HK-2 (cell line): ENCODE results near the gene AGTRAP.

Source experiments
- DNase-seq: peaks from one replicate; pipeline ENCODE4 v3.0.0-alpha.2; 2018; ENCODE audit not compliant: unreplicated experiment

Gene AGTRAP

DNA sequence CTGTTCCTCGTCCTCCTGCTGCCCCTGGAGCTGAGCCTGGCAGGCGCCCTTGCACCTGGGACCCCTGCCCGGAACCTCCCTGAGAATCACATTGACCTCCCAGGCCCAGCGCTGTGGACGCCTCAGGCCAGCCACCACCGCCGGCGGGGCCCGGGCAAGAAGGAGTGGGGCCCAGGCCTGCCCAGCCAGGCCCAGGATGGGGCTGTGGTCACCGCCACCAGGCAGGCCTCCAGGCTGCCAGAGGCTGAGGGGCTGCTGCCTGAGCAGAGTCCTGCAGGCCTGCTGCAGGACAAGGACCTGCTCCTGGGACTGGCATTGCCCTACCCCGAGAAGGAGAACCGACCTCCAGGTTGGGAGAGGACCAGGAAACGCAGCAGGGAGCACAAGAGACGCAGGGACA is 29.6 kb upstream of the AGTRAP start:
- DNase-seq, result no peak

DNA sequence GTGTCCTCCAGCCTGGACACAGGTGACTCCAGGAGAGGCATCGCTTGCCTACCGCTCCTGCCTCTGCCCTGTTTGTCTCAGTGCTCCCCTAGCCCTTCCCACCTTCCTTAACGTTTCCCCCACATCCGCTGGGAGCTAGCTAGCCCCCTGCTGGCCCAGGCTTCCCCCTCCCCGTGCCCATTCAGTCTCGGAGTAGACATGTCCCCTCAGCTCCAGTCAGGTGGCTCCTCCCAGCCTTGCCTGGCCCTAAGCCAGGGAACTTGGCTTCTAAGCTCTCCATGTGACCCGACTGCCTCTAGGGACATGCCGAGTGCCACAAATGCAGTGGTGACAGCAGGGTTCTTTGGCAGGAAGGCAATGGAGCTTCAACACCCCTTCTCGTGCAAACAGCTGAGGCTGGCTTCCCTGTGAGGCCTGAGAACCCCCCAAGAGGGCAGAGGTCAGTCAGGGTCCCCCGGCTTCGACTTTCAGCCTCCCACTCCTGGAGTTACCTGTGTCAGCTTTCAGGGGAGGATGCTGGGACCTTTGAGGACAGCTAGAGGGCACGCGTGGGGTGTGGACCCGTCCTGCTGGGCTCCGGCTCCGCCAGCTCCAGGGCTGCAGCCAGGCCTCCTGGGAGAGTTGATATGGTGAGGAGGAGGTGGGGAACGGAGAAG is 28.2 kb upstream of the AGTRAP start:
- no peak for DNase-seq

GRCh38 chr1:11708554-11709350 is 27.2 kb upstream of the AGTRAP start:
- no peak for DNase-seq

DNA sequence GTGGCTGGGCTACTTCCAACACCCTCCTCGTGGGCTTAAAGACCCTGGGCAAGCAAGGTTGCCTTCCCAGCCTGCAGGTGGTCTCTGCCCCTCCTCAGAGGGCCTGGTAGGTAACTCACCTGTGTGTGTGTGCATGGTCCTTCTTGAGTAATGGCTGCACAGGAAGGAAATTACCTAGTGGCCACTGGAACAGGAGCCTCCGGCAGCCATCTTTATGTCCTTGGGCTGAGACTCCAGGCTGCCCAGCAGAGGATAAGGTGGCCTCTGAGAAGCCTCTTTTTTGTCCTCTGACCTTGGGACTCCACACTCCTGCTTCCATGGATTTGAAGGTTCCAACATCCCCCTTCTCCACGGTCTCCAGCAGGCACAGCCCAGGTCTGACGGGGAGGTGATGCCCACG is 24.4 kb upstream of the AGTRAP start:
- DNase-seq, result no peak

- DNase-seq, result no peak
Observed at GRCh38 chr1:11712285-11712684, 23.7 kb upstream of the AGTRAP start.

DNA sequence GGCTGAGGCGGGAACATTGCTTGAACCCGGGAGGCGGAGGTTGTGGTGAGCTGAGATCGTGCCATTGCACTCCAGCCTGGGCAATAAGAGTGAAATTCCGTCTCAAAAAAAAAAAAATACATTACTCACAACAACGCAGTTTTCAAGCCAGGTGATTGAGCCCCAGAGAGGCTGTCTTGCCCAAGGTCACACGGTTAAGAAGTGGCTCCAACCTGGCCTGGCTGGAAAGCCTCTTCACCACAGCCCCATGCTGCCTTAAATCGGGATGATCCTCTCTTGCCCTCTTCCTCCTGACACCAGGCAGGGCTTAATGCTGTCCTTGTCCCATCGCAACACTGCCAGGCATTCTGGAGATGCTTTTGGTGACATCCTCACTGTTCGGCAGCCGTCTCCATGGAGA is 22.8 kb upstream of the AGTRAP start:
- no peak for DNase-seq

DNA sequence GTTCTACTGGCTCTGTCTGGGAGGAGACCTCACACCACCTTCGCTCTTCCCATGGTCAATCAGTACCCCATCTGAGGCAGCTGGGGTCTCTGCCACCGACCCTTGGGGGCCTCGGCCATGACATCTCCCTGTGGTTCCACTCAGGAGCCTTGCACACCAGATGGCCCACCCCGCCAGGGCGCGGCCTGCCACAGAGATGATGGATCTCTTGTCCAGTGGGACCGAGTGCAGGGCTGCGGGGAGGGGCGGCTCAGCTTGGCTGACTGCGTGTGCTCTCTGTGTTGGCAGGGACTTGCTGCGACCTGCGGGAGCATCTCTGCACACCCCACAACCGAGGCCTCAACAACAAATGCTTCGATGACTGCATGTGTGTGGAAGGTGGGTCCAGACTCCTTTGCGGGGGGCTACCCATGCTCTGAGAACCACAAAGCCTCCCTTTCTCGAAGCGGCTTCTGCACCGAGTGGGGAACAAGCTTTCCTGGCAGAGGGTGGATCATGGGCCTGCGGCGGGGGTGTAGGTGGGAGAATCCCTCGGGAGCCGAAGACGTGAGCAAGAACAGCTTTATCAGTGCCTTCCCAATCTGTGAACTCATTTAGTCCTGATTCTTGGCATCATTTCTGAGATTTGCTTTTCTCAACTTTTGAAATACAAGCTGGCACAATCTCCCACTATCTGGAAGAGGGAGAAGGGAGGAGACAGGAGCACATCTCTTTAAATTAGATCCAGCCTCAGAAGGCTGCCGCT is 20.9 kb upstream of the AGTRAP start:
- DNase-seq, result no peak

GRCh38 chr1:11719313-11720032 is 16.5 kb upstream of the AGTRAP start:
- DNase-seq, result peak; percentile 63

DNA sequence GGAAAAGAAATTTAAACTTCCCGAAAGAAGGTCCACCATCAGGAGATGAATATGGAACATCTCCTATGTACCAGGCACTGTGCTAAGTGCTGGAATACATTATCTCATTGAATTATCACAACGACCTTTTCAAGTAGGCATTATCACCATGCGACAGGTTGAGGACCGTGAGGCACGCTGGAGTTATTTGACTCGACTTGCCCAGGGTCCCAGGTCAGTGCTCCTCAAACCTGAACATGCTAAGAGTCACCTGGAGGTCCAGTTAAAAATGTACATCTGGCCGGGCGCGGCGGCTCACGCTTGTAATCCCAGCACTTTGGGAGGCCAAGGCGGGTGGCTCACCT is 15.9 kb upstream of the AGTRAP start:
- DNase-seq, result no peak

- DNase-seq, result no peak
Observed at GRCh38 chr1:11720525-11720924, 15.4 kb upstream of the AGTRAP start.

- DNase-seq, result no peak
Observed at GRCh38 chr1:11721311-11721710, 14.6 kb upstream of the AGTRAP start.

GRCh38 chr1:11722538-11722937 is 13.4 kb upstream of the AGTRAP start:
- DNase-seq, result no peak

GRCh38 chr1:11725616-11726015 is 10.3 kb upstream of the AGTRAP start:
- DNase-seq, result no peak

- no peak for DNase-seq
Observed at GRCh38 chr1:11727119-11727518, 8.8 kb upstream of the AGTRAP start.

DNA sequence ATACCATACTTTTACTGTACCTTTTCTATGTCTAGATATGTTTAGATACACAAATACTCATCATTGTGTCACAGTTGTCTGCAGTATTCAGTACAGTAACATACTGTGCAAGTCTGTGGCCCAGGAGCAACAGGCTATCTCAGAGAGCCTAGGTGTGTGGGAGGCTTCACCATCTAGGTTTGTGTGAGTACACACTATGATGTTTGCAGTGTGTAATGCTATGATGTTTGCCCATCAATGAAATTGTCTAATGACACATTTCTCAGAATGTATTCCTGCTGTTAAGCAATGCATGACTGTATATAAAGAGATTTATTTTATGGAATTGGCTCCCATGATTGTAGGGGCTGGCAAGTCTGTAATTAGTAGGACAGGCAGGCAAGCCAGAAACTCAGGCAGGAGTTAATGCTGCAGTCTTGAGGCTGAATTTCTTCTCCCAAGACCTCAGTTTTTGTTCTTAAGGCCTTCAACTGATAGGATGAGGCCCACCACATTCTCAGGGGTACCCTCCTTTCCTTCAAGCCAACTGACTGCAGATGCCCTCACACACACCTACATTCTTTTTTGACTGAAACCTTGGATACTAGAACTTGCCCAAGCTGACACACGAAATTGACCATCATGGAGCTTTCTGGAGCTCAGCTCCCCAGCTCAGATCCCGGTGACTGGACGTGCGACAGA is 7.7 kb upstream of the AGTRAP start:
- DNase-seq, result no peak

- no peak for DNase-seq
Observed at GRCh38 chr1:11729155-11729497, 6.8 kb upstream of the AGTRAP start.

DNA sequence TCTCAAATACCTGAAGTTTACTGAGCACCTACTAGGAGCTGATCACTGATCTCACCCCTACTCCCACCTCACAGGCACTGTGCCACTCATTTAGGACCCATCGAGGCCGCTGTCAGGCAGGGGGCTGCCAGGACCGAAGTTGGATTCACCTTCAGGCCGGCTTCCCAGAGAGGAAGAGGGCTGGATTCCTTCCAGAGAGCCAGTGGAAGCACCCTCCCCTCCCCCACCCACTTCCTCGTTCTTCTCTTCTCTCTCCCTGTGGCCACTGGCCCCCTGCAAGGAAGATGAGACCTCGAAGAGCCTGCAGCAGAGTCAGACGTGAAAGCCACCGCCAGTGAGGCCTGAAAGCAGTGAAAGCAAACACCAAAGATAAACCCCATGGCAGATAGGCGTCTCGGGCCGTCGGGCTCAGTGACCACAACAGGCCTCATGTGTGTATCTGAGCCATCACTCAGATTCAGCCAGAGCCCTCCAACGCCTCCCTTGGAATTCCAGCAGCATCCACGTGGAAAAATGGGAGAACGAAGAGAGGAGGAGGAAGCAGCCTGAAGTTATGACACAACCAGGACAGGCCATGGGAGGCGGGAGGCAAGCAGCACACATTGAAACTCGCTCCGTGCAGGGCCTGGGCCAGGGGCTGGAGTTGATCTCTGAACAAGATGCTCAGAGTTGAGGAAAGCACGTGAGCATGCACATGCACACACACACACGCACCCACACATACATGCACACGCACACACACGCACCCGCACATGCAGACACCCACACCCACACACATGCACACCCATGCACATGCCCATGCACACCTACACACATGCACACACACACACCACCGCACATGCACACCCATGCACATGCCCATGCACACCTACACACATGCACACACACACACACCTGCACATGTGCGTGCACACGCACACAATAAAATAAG is 6.2 kb upstream of the AGTRAP start:
- peak; percentile 79 for DNase-seq

DNA sequence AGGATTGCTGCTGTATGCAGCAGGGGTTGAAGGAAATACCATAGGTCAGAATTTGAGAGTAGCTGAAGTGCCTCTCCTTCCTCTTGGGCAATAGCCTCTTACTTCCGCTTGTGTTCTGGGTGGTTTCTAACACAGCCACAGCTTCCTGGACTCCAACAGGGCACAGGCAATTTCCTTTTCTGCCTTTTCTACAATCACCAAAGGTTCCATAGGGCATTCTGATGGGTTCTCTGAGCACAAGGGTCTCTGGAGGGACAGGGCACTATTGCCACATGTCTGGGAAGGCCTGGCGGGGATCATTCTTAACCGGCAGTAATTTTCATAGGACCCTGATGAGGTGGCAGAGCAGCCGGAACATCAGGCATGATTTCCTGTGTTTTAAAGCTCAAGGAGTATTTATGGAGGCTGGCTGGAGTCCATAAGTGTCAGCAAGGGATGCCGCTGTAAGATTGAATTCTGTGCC is 5.5 kb upstream of the AGTRAP start:
- no peak for DNase-seq

- DNase-seq, result no peak
Observed at GRCh38 chr1:11731691-11732283, 4.1 kb upstream of the AGTRAP start.

DNA sequence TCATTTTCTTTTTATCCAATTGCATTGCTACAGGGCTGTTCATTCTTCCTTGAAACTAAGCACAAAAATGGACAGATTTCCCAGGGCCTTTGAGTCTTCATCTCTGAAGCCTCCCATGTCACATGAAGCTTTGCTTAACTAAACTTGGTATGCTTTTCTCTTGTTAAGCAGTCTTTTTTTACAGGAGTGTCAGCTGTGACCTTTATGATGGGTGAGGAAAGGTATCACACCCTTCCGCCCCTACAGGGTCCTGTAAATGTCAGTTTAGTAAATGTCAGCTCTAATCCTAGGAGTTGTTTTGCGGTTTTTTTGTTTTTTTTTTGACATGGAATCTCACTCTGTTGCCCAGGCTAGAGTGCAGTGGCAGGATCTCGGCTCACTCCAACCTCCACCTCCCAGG is 2.6 kb upstream of the AGTRAP start:
- DNase-seq, result no peak
